ENCODE measurements around the gene TLR4.

The TLR4 gene

GRCh38 chr9:117715411-117715989, 11.3 kb downstream of the TLR4 start:
- no peak for DNase-seq

- no peak for DNase-seq
Measured at GRCh38 chr9:117718085-117718484, 13.9 kb downstream of the TLR4 start.

GRCh38 chr9:117718701-117719100, 14.5 kb downstream of the TLR4 start:
- no peak for DNase-seq

GRCh38 chr9:117719161-117719920, 15.1 kb downstream of the TLR4 start:
- no peak for DNase-seq

GRCh38 chr9:117720066-117720465, 15.9 kb downstream of the TLR4 start:
- DNase-seq: no peak

GRCh38 chr9:117720555-117720954, 16.4 kb downstream of the TLR4 start:
- no peak for DNase-seq

- DNase-seq: no peak
Measured at GRCh38 chr9:117720987-117721386, 16.8 kb downstream of the TLR4 start.

GRCh38 chr9:117722108-117722761, 18.0 kb downstream of the TLR4 start:
- DNase-seq: no peak

GRCh38 chr9:117723986-117724625, 19.9 kb downstream of the TLR4 start:
- no peak for DNase-seq

GRCh38 chr9:117725426-117725887, 21.3 kb downstream of the TLR4 start:
- no peak for DNase-seq

- no peak for DNase-seq
Measured at GRCh38 chr9:117729375-117729774, 25.2 kb downstream of the TLR4 start.

GRCh38 chr9:117732494-117732893, 28.3 kb downstream of the TLR4 start:
- no peak for DNase-seq

- DNase-seq: no peak
Measured at GRCh38 chr9:117733465-117733864, 29.3 kb downstream of the TLR4 start.

- DNase-seq: no peak
Measured at GRCh38 chr9:117734082-117734481, 29.9 kb downstream of the TLR4 start.

GRCh38 chr9:117734523-117735314, 30.5 kb downstream of the TLR4 start:
- no peak for DNase-seq

GRCh38 chr9:117737721-117738226, 33.6 kb downstream of the TLR4 start:
- no peak for DNase-seq

- no peak for DNase-seq
Measured at GRCh38 chr9:117739206-117739605, 35.0 kb downstream of the TLR4 start.

- no peak for DNase-seq
Measured at GRCh38 chr9:117739624-117740347, 35.6 kb downstream of the TLR4 start.

- DNase-seq: no peak
Measured at GRCh38 chr9:117742131-117742530, 37.9 kb downstream of the TLR4 start.

- DNase-seq: no peak
Measured at GRCh38 chr9:117744369-117744768, 40.2 kb downstream of the TLR4 start.

GRCh38 chr9:117744856-117745389, 40.7 kb downstream of the TLR4 start:
- DNase-seq: no peak

GRCh38 chr9:117745598-117745997, 41.4 kb downstream of the TLR4 start:
- no peak for DNase-seq

All from activated effector memory CD4-positive, alpha-beta T cell treated with Interleukin-2 at 50 U/mL for 16 hours (primary cell).